Measurements from ENCODE around the gene SERPINB4. TPM values are rescaled to one million over a fixed set of nuclear protein-coding genes. Genes with fewer than 3 reads are reported as not detected.

The SERPINB4 gene
- total and polyA plus RNA-seq, 2 experiments from 2014 or later, result 1.2 to 1.5 TPM

- TF ChIP-seq ZNF462 (CRISPR knock-in tag; IDR thresholded peaks at IDR 0.05) (no peak), EZH2phosphoT487 (IDR thresholded peaks at IDR 0.05; ENCODE audit: unreplicated experiment) (no peak), NANOG (IDR thresholded peaks at IDR 0.05; ENCODE audit: borderline replicate concordance) (no peak), EZH2 (IDR thresholded peaks at IDR 0.05; ENCODE audit: low read depth, unreplicated experiment) (no peak)
These were observed 6.4 kb downstream of the SERPINB4 start (continued) for GRCh38 chr18:63637703-63638102.

GRCh38 chr18:63627819-63628218 is 16.2 kb downstream of the SERPINB4 start:
- Histone ChIP-seq H3K9me2 (ENCODE audit: insufficient read depth) (0 out of 2 replicates have a peak, but pooled peaks cover 5% of the 10 kb centered on the region), H2AFZ (no peak overlapping the region), H3K79me2 (replicated peaks; ENCODE audit: insufficient read depth) (no peaks in the 10 kb centered on the region), H3K4me2 (no peak overlapping the region), H3F3A (replicated peaks; ENCODE audit: low read depth) (no peaks in the 10 kb centered on the region), H3K4me3 (no peak overlapping the region), H3K27ac (ENCODE audit: low read depth) (no peak overlapping the region), H3K36me3 (ENCODE audit: insufficient read depth) (no peaks in the 10 kb centered on the region; the same call in 1 of the 2 replicates), H3K27me3 (ENCODE audit: insufficient read depth) (no peaks in the 10 kb centered on the region), H4K20me1 (replicated peaks; ENCODE audit: insufficient read depth) (no peaks in the 10 kb centered on the region), H3K4me1 (ENCODE audit: insufficient read depth) (no peaks in the 10 kb centered on the region)
- no peak overlapping the region for H3K4me3 Mint-ChIP-seq
- no peak overlapping the region for H3K27ac Mint-ChIP-seq
- ATAC-seq (no peak), DNase-seq (ENCODE audit: low spot score) (no peak)
- peaks cover 35% of the 10 kb centered on the region for H3K36me3 Mint-ChIP-seq (ENCODE audit: low read depth)
- no peaks in the 10 kb centered on the region for H3K4me1 Mint-ChIP-seq
- peaks cover 2% of the 10 kb centered on the region for H3K27me3 Mint-ChIP-seq (ENCODE audit: insufficient read depth, low read depth, poor library complexity)
- H3K9me3 Mint-ChIP-seq, result peaks cover 58% of the 10 kb centered on the region
- TF ChIP-seq REST (IDR thresholded peaks at IDR 0.05; ENCODE audit: unreplicated experiment) (no peak), CREB1 (CRISPR knock-in tag; IDR thresholded peaks at IDR 0.05; ENCODE audit: low read depth) (no peak), EZH2 (IDR thresholded peaks at IDR 0.05; ENCODE audit: low read depth, unreplicated experiment) (no peak), NANOG (IDR thresholded peaks at IDR 0.05; ENCODE audit: borderline replicate concordance) (no peak), JUNB (IDR thresholded peaks at IDR 0.05; ENCODE audit: unreplicated experiment) (no peak), ETS1 (IDR thresholded peaks at IDR 0.05) (no peak), EZH2phosphoT487 (IDR thresholded peaks at IDR 0.05; ENCODE audit: unreplicated experiment) (no peak), POLR2AphosphoS5 (IDR thresholded peaks at IDR 0.05; ENCODE audit: low read depth) (no peak), STAT1 (IDR thresholded peaks at IDR 0.05; ENCODE audit: unreplicated experiment) (no peak)

Data from GM23338 (cell line).